CD14-positive monocyte (primary cell): ENCODE results near the gene GH2. TPM values are rescaled to one million over a fixed set of nuclear protein-coding genes. Genes with fewer than 3 reads are reported as not detected.

Source experiments
- DNase-seq, 3 donors: peaks; one replicate each; pipeline ENCODE4 v3.0.0-alpha.2; 2011 to 2022
- H2AFZ ChIP-seq: 2 replicates; pipeline ENCODE4 v1.6.0; 2012; ENCODE audit warnings: mild to moderate bottlenecking, low read depth, low read length, inconsistent platforms; ENCODE audit not compliant: insufficient read depth, poor library complexity, severe bottlenecking
- H3K27ac ChIP-seq, 2 donors: 1 replicate in 1 of 2; 2 replicates in 1 of 2; pipeline ENCODE4 v1.5.1; 2012 to 2013; ENCODE audit warnings: low read length in 2 of 2, control low read depth in 1 of 2, inconsistent platforms in 1 of 2, low read depth in 1 of 2, mild to moderate bottlenecking in 1 of 2
- H3K27me3 ChIP-seq, 2 donors: one replicate each; pipeline versions ENCODE4 v1.6.0 to v1.6.1; 2011 to 2013; ENCODE audit warnings: low read length in 2 of 2; ENCODE audit not compliant: control insufficient read depth in 2 of 2, insufficient read depth in 2 of 2
- H3K36me3 ChIP-seq, 2 donors: replicated peaks in 1 of 2; 1 replicate in 1 of 2; 2 replicates in 1 of 2; pipeline versions ENCODE4 v1.5.1 to v1.6.1; 2012 to 2013; ENCODE audit warnings: low read length in 2 of 2, control low read depth in 1 of 2, inconsistent platforms in 1 of 2, mild to moderate bottlenecking in 1 of 2; ENCODE audit not compliant: insufficient read depth in 2 of 2, control insufficient read depth in 1 of 2
- H3K4me1 ChIP-seq, 2 donors: 1 replicate in 1 of 2; 2 replicates in 1 of 2; pipeline versions ENCODE4 v1.5.1 to v1.6.1; 2012 to 2013; ENCODE audit warnings: low read length in 2 of 2, control low read depth in 1 of 2, inconsistent platforms in 1 of 2, mild to moderate bottlenecking in 1 of 2, moderate library complexity in 1 of 2; ENCODE audit not compliant: insufficient read depth in 2 of 2, control insufficient read depth in 1 of 2
- H3K4me2 ChIP-seq: replicated peaks from 2 replicates; pipeline ENCODE3; 2012; ENCODE audit warnings: low read length, moderate library complexity, mild to moderate bottlenecking; ENCODE audit not compliant: poor library complexity, severe bottlenecking; ENCODE audit errors: extremely low read depth
- H3K4me3 ChIP-seq, 3 experiments: fragments of 200-600 bp in 1 of 3; sonication (generic) in 1 of 3; replicated peaks in 1 of 3; 1 replicate in 2 of 3; 2 replicates in 1 of 3; pipeline ENCODE4 v1.5.1; 2011 to 2013; ENCODE audit warnings: low read length in 3 of 3, mild to moderate bottlenecking in 3 of 3, control low read depth in 2 of 3, low read depth in 2 of 3, inconsistent platforms in 1 of 3, moderate library complexity in 1 of 3
- H3K79me2 ChIP-seq: 2 replicates; pipeline ENCODE4 v1.6.0; 2012; ENCODE audit warnings: mild to moderate bottlenecking, control low read depth, inconsistent platforms, low read length, moderate library complexity; ENCODE audit not compliant: insufficient read depth
- H3K9ac ChIP-seq: 2 replicates; pipeline ENCODE4 v1.6.0; 2017; ENCODE audit warnings: low read length, mild to moderate bottlenecking; ENCODE audit not compliant: insufficient read depth, poor library complexity, severe bottlenecking
- H3K9me3 ChIP-seq, 2 donors: replicated peaks in 1 of 2; 1 replicate in 1 of 2; 2 replicates in 1 of 2; pipeline versions ENCODE4 v1.5.1 to v1.6.1; 2012 to 2013; ENCODE audit warnings: low read length in 2 of 2, control low read depth in 1 of 2; ENCODE audit not compliant: control insufficient read depth in 1 of 2, insufficient read depth in 1 of 2
- H4K20me1 ChIP-seq: 2 replicates; pipeline ENCODE4 v1.6.0; 2012; ENCODE audit warnings: mild to moderate bottlenecking, low read length, control low read depth, moderate library complexity; ENCODE audit not compliant: insufficient read depth
- H3K27ac Mint-ChIP-seq, 7 donors: one replicate each; pipeline ENCODE4 v1.8.0; 2020; ENCODE audit warnings: mild to moderate bottlenecking in 7 of 7, mixed read lengths in 7 of 7, moderate library complexity in 6 of 7, inconsistent platforms in 2 of 7
- H3K27me3 Mint-ChIP-seq, 3 donors: one replicate each; pipeline ENCODE4 v1.8.0; 2021 to 2022; ENCODE audit warnings: low read depth in 3 of 3, mild to moderate bottlenecking in 3 of 3, mixed read lengths in 3 of 3, moderate library complexity in 3 of 3, inconsistent platforms in 1 of 3
- H3K36me3 Mint-ChIP-seq, 2 donors: one replicate each; pipeline ENCODE4 v1.8.0; 2020; ENCODE audit warnings: mixed read lengths in 2 of 2, inconsistent platforms in 1 of 2, mild to moderate bottlenecking in 1 of 2
- H3K4me1 Mint-ChIP-seq: one replicate; pipeline ENCODE4 v1.8.0; 2020; ENCODE audit warnings: mild to moderate bottlenecking, mixed read lengths
- H3K4me3 Mint-ChIP-seq, 2 donors: one replicate each; pipeline ENCODE4 v1.8.0; 2020; ENCODE audit warnings: mild to moderate bottlenecking in 2 of 2, mixed read lengths in 2 of 2, moderate library complexity in 1 of 2
- H3K9me3 Mint-ChIP-seq, 7 donors: one replicate each; pipeline ENCODE4 v1.8.0; 2020 to 2022; ENCODE audit warnings: mixed read lengths in 7 of 7, mild to moderate bottlenecking in 6 of 7, moderate library complexity in 6 of 7, inconsistent platforms in 2 of 7
- CTCF ChIP-seq: fragments of 200-600 bp; IDR thresholded peaks from one replicate; pipeline ENCODE4 v1.8.0; 2022; ENCODE audit warnings: antibody characterized with exemption, mild to moderate bottlenecking
- WGBS: methylation state at CpG from one replicate; pipeline ENCODE4 v1.1.5; 2013; ENCODE audit warnings: missing lambda C conversion rate; ENCODE audit not compliant: insufficient coverage; 5-methylcytosine and 5-hydroxymethylcytosine counted together
- intact Hi-C, 2 donors: fragments of 100-400 bp; cut with micrococcal nuclease; formaldehyde crosslinking; loops; one replicate each; pipeline versions ENCODE4 v1.15.0 to v1.15.1; 2023
- polyA plus RNA-seq, 3 donors: library from polyadenylated mRNA; depleted of rRNA in 1 of 3; unstranded in 2 of 3; stranded (reverse) in 1 of 3; fragments of 300-500 nt in 2 of 3; fragments of >200 nt in 1 of 3; fragmentation: Illumina TruSeq in 2 of 3; gene quantifications; 1 replicate in 2 of 3; 2 replicates in 1 of 3; pipeline ENCODE4 v1.2.3, GENCODE V29; 2012 to 2021

GH2 gene
- polyA plus RNA-seq, 3 donors, result not detected

- no peak for TF ChIP-seq CTCF
- no peaks in the 10 kb centered on the region for H3K36me3 ChIP-seq
- H3K27ac ChIP-seq, result no peak overlapping the region
- no peaks in the 10 kb centered on the region for H4K20me1 ChIP-seq
- H3K4me3 ChIP-seq, result no peak overlapping the region
- DNase-seq, result no peak
- H3K27me3 ChIP-seq, result no peaks in the 10 kb centered on the region
- Mint-ChIP-seq H3K27me3 (peaks cover 1 to 10% (median 7%) of the 10 kb centered on the region in 3 donors), H3K9me3 (peaks cover 0 to 6% (median 0%) of the 10 kb centered on the region in 7 donors), H3K4me3 (no peak overlapping the region), H3K36me3 (no peaks in the 10 kb centered on the region), H3K4me1 (no peaks in the 10 kb centered on the region), H3K27ac (no peak overlapping the region)
- no peak overlapping the region for H3K9ac ChIP-seq
- no peak overlapping the region for H2AFZ ChIP-seq
- H3K4me1 ChIP-seq, result no peaks in the 10 kb centered on the region
- no peaks in the 10 kb centered on the region for H3K79me2 ChIP-seq
- WGBS, result 96% methylated on average over 5 of the region's 8 CpGs
- H3K9me3 ChIP-seq, result no peaks in the 10 kb centered on the region
- intact Hi-C loops, result no loop called here
- H3K4me2 ChIP-seq, result no peak overlapping the region
These were observed 26.6 kb downstream of the GH2 start for GRCh38 chr17:63855185-63855584.

GRCh38 chr17:63854709-63855108 lies 27.0 kb downstream of the GH2 start:
- peaks cover 5 to 10% (median 7%) of the 10 kb centered on the region in 3 donors for H3K27me3 Mint-ChIP-seq
- no peaks in the 10 kb centered on the region for H3K4me1 ChIP-seq
- WGBS, result 98% methylated on average over 4 of the region's 5 CpGs
- no peaks in the 10 kb centered on the region for H4K20me1 ChIP-seq
- H3K79me2 ChIP-seq, result no peaks in the 10 kb centered on the region
- peaks cover 0 to 1% of the 10 kb centered on the region in 2 donors for H3K36me3 Mint-ChIP-seq
- H3K9ac ChIP-seq, result no peak overlapping the region
- no peak overlapping the region for H3K27ac Mint-ChIP-seq
- H3K4me3 ChIP-seq, result no peak overlapping the region
- intact Hi-C loops, result no loop called here
- H3K27ac ChIP-seq, result no peak overlapping the region
- no peak overlapping the region for H3K4me3 Mint-ChIP-seq
- no peak for DNase-seq
- no peaks in the 10 kb centered on the region for H3K27me3 ChIP-seq
- no peaks in the 10 kb centered on the region for H3K36me3 ChIP-seq
- H2AFZ ChIP-seq, result no peak overlapping the region
- H3K4me1 Mint-ChIP-seq, result no peaks in the 10 kb centered on the region
- no peaks in the 10 kb centered on the region for H3K9me3 ChIP-seq
- no peak overlapping the region for H3K4me2 ChIP-seq
- H3K9me3 Mint-ChIP-seq, result peaks cover 0 to 6% (median 0%) of the 10 kb centered on the region in 7 donors
- no peak for TF ChIP-seq CTCF
